GM18907 (cell line): ENCODE measurements around the gene CUL4A.
A peak's percentile ranks its signal among the peaks of the same experiment; 100 is the strongest.

Source experiments
- ATAC-seq: cut with Tn5 transposase; IDR thresholded peaks from one replicate; pipeline ENCODE4 v1.9.1; 2021; ENCODE audit warnings: mild to moderate bottlenecking, moderate library complexity; ENCODE audit not compliant: unreplicated experiment

CUL4A gene

DNA sequence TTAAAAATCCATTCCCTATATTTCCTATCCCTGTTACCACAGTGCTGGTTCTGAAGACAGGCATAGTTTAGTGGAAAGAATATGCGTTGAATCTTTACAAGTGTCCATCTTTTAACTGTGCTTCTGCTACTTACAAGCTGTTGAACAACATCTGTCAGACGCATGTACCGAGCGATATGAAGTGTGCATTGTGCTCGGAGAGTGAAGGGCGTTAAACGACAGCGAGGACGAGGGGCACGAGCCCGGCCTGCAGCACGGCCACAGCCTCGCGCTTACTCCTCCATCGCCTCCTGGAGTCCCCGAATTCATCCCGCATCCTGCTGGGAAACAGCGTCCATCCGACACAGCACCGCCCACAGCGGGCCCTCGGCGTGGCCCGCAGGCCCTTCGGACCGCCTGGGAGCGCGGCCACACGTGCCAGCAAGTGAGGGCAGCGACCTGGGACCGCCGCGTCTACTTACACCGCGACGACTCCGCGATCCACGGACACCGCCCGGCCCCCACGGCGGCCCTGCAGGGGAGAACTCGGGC is 1.5 kb upstream of the CUL4A start:
- ATAC-seq = peak; percentile 18

DNA sequence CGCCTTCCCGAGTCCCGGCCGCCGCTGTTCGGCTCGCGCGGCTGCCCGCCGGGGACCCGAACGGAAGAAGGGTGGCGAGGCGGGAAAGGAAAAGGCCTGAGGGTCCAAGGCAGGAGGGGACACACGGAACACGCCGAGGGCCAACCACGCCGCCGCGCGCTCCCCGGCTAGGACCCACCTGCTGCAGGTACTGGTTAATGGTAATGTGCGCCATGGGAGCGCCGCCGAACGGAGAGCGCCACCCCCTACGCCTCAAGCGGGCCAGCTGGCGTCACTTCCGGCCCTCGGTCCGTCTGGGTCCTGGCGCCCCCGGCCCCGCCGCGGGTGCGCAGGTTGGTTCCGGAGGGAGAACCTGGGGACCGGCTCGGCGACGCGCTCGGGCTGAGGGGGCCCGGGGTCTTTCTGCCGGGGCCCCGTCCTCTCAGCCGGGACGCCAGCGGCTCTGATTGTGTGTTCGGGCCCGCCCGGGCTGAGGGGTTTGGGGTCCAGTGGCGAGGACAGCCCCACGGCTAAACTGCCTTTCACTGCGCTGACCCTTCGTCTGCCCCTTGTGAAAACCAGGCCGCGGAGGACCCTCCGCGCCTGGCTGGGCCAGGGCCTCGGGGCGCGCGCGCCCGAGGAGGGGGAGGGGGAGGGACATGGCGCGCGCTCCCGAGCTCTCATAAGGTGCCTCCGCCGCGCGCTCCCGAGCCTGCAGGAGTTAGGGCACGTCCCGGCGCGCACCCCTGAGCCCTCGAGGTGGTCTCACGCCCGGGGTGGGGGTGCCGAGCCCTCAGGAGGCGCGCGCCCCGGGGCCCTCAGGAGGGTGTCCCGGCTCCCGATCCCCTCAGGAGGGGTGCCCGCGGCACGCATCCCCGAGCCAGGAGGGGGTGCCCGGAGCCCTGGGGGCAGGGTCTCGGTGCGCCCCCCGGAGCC is 735 bp upstream of the CUL4A start, which contains the start of gene PCID2:
PCID2 (minus strand) TSS at position 249 of the 915 bp plus-strand sequence; CDS start at position 214, 35 bp downstream.
- ATAC-seq = peak; percentile 85

DNA sequence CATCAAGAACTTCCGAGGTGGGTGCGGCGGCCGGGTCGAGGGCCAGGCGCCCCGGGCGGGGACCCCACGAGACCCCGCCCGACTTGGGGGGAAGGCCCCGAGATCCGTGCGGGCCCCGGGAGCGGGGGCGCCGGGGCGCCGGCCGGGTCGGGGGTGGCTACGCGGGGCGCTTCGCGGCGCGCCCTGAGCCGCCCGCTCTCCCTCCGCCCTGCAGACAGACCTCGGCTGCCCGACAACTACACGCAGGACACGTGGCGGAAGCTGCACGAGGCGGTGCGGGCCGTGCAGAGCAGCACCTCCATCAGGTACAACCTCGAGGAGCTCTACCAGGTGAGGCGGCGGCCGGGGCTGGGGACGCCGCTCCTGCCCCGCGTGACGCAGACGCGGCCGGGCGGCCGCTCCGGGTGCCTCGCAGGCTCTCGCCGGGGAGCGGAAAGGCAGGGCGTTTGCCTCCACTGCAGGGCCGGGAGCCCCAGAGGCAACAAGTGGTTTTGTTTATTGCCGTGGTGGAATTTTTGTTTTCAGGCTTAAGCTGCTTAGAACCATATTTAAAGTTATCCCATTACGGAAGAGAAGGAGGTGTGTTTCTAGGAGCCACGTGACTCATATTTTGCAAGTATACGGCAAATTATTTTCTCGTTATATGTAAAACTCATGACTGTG is 477 bp downstream of the CUL4A start:
- ATAC-seq = peak; percentile 41

DNA sequence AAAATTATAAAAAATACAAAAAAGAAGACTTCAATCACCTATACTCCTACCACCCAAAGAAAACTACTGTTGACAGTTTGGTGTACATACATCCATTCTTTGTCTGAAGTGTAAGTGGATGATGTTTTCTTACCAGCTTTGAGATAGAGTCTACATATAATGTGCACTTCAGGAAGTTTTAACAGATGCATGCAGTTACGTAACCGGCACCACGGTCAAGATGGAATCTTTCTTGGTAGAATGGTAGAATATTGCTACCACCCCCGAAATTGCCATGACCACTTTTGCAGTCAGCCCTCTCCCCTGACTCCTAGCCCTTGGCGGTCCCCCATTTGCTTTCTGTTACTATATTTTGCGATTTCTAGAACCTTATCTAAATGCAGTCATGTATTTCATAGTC is 1.4 kb downstream of the CUL4A start:
- no peak for ATAC-seq

DNA sequence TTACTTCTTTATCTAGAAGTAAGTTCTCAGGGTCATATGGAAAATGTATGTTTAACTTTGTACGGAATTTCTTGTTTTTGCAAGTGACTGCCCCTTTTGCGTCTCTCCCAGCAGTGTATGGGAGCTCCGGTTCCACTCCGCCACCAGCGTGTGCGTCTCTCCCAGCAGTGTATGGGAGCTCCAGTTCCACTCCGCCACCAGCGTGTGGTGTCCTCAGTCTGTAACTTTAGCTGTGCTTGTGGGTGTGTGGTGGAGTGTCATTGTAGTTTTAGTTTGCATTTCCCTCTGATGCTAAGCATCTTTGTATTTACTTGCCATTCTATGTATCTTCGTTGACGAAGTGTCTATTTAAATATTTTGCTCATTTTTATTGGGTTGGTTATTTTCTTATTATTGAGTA is 2.4 kb downstream of the CUL4A start:
- no peak for ATAC-seq

DNA sequence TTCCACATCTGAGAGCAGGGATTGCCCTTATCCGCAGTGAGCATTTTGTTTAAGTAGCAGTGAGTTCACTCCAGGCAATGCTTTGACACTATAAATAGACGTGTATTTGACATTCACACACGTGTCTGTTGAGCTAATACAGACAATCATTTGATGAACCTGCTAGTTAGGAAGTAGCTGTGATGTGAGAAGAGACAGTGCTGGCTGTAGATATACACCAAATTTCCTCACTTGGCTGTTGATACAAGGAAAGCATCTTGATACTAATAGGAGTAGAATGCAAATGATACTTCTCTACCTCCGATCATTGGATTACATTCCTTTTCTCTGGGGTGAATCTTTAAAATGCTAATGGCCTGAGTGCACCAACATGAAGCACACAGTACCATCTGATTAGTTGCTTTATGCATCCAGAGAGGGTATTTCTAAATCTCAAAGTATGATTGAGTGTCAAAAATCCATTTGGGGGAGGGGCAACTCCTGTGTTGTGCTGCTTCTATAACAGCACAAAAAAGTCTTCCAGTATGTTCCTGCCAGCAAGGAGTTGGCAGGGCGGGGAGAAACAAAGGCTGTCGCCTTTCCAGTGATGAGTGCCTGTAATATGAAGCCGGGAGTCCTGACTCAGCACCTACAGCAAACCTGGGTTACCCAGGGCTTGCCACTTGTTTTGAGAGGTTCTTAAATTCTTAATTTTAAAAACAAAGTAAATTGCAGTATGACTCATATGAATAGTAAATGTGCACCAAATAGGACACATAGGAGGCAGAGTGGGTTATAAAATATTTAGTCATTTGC is 7.0 kb downstream of the CUL4A start:
- no peak for ATAC-seq

DNA sequence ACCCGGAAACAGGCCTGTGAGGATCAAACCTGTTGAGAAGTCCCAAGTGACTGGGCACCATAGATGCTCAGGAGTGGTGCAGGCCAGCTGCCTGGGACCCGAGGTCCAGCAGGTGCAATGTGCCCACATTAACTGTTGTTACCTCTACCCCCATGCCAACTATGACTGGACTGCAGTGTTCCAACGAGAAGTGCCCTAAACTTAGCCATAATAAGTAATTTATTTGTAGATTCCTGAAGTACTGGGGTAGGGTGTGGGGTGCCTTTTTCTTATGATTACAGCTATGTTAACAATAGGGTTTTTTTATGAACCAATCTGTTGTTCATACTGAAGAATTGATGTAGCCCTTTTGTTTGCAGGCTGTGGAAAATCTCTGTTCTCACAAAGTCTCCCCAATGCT is 9.2 kb downstream of the CUL4A start:
- ATAC-seq = no peak

DNA sequence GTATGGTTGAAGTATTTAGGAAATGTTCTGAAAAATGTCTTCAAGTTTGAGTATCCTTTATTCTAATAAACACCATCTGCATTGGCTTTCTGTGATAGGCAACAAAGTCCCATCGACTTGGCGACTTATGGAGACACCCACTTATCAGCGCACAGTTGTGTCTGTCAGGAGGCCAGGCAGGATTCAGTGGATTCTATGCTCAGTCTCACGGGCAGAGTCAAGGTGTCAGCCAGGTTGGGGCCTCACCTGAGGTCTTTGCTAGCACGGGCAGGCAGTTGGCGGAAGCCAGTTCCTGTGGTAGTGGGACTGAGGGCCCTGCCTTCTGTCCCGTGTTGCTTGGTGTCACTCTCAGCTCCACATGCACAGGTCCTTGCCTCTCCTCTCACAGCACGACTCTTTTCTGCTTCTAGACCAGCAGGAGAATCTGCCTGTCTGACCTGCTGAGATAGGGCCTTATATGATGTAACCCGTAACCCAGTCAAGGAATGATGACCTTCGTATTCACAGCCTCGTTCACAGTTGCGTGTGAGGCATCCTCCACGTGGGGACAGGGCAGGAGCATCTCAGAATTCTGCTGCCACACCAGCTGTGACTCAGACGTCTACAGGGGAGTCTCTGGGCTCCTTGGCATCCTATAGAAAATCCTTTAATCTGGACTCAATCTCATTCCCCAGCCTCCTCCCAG is 10.0 kb downstream of the CUL4A start:
- ATAC-seq = no peak

DNA sequence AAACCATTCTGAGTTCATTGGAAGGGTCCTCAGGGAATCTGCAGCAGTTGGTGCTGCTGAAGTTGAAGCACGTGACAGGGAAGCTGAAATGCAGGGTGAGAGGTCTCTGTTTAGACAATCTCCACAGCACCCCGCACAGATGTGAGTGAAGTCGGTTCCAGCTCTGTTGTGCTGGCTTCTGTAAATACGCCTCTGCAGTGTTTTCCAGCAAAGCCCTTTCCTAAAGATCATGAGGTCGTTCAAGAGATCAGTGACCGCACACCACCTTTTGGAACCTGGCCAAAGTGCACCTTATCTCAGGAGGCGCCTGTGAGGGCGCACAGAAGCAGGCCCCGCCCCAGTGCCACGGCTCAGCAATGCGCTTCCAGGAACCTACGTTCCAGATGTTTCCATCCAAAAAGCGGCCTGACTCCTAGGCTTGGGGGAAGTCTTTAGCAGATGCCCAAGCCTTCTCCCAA is 10.8 kb downstream of the CUL4A start:
- no peak for ATAC-seq

DNA sequence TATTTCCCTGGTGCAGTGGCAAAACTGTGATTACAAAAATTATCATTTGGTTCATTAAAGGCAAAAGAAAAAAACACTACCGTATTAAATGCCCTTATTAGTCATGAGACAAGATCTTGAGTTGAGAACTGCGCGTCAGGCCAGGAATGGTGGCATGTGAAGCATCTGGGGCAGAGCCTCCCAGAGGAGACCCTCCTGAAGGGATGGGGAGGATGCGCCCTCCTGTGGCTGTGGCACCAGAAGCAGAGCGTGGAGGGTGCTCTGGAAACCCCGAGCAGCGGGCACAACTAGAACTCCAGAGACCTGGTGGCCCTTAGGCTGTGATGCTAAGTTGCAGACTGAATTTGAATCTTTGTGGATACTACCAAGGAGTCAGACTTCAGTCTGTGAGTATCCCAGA is 11.5 kb downstream of the CUL4A start:
- ATAC-seq = no peak

DNA sequence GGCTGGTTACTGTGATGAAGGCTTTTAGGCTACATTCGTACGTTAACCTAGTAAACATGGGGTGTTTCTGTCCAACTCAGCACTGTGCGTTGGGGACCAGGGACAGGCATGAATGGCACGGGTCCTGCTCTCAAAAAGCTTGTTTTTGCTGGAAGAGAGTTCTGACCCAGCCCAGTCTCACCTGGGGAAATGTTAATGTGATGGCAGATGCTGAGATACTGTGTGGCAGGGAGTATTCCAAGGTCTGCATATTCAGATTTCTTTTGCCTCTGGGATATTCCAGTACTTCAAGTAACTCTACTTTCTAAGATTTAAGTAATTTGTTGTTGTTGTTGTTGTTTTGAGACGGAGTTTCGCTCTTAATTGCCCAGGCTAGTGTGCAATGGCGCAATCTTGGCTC is 13.7 kb downstream of the CUL4A start:
- ATAC-seq = no peak

DNA sequence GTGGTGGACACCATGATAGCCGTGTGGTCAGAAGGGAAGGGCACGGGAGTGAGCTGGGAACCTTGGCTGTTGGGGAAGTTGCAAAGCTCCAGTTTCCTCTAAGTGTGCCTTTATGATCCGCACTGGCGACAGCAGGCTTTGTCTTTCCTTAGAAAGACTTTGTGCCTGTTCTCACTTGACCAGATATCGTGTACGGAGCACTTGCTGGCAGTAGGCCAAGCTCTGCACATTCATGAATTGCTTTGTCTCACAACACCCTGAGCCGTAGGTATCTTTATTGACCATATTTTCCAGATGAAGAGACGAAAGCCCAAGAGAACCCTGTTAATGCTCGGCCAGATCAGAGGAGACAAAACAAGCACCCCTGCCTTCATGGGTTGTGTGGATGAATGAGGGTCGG is 15.1 kb downstream of the CUL4A start:
- no peak for ATAC-seq

DNA sequence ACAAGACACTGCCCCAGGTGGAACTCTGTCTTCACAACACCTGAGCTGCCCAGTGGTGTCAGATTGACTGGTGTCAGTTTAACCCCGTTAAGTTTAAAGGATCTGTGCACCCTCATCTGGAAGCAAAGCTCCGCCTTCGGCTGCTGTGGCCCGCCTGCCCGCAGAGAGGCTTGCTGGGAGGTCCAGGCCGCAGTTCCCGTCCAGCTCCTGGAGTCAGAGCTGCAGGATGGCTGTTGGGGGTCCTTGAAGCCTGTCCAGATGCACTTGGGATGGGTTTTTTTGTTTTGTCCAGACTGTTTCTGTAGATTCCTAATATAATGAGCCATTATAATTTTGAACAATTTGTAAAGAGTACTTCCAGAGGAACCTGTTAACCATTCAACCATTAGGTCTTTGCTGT is 16.1 kb downstream of the CUL4A start:
- no peak for ATAC-seq

DNA sequence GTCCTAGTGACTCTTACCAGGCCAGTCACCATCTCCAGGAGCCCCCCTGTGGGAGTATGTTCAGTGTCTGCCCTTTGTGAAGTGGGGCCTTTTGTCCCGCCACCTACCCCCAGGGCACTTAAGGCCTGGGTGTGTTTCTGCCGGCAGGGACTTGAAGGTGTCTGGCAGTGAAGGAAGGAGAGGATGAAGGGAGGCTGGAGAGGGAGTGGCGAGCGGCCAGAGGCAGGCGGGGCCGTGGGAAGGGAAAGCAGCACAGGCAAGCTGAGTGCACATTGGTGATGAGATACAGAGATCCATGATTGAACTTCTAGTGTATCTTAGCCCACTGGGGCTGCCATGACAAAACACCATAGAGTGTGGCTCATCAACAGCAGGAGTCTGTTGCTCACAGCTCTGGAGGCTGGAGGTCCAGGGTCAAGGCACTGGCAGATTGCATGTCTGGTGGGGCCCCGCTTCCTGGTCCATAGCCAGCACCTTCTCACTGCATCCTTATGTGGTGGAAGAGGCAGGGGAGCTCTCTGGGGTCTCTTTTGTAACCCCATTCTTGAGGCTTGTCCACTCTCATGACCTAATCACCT is 17.5 kb downstream of the CUL4A start:
- no peak for ATAC-seq

DNA sequence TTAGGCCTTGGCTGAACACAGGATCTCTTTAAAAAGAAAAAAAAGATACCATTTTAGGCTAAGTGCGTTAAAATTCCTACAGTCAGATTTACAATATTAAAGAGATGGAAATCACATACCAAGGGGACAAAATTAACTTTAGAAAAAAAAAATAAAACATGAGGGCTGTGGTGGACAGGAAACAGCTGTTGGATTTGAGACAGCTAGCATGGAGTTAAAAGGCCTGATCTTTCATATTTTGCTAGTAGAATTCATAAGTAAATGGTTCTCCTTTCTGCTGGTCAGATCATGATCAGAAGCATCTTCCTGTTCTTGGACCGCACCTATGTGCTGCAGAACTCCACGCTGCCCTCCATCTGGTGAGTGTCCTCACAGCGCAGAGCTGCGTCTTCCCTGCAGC is 19.7 kb downstream of the CUL4A start:
- no peak for ATAC-seq

DNA sequence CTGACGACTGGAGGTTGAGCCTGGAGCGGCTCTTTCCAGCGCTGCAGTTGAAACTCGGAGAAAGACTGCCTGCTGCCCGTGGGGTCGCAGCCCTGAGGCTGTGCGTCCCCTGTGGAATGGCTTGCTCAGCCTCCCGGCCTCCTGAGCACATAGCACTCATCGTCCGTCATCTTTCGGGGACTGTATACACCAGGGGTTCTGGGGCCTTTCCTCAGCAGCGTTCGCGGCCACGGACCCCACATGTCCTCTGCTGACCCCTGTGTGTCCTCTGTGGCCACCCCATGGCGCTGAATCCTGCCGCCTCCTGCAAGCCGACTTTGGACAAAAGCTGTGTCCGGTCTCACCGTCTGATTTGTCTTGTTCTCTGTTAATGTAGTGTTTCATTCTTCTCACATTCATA is 20.4 kb downstream of the CUL4A start:
- ATAC-seq = no peak

DNA sequence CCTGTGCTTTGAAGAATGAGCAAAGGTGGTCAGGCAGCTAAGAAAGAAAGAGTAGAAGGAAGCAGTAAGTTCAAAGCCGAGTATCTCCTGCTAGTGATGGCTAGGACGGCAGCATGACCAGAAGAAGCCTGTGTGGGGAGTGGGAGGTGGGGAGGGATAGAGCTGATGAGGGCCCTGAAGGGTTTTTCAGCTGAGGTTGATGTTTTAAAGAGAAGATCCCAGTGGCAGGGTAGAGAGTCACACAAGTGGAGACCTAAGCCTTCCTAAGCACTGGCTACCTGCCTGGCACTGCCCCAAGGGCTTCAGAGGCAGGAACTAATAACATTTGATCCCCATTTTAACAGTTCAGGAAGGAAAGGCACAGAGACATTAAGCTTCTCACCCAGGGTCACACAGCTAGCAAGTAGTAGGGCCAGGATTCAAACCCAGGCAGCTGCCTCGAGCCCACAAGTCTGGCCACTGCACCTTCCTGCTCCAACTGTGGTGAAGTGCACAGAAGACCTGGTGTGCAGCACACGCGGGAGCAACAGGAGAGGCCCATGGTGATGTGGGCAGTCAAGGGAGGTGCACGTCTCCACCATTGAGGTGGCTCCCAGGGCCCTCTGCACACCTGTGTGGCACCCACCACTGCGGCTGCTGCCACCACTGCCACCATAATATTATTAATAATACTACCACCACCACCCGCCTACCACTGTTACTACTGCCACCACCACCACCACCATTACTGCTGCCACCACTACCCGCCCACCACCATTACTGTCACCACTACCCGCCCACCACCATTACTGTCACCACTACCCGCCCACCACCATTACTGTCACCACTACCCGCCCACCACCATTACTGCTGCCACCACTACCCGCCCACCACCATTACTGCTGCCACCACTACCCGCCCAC is 22.1 kb downstream of the CUL4A start:
- ATAC-seq = no peak

DNA sequence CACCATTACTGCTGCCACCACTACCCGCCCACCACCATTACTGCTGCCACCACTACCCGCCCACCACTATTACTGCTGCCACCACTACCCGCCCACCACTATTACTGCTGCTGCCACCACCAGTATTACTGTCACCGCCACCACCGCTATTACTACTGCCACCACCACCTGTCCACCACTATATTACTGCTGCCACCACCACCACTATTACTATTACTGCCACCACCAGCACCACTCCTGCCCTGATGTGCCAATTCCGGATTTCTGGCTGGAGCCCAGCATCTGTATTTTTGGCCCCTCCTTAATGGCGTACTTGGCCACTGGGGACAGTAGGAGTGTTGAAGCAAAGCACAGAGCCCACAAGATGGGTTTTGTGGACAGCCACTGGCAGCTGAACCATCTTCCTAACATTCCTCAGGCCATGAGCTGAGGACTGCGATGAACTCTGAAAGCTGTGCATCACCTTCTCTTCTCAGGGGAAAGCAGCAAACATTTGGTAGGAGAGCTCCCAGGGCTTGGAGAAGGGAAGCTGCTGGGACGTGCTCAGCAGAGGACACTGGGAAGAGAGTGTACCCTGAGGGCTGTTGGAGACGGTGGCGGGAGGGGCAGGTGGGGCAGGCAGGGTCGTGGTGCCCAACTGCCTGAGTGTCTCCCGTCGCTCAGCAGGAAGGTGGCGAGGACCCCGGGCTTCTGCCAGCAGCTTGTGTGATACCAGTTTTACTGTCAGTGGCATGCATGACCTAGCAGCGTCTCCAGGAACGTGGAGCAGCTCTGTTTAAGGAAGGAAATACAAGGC is 23.0 kb downstream of the CUL4A start:
- no peak for ATAC-seq
